ENCODE measurements around the gene ZNF296.

Gene ZNF296

DNA sequence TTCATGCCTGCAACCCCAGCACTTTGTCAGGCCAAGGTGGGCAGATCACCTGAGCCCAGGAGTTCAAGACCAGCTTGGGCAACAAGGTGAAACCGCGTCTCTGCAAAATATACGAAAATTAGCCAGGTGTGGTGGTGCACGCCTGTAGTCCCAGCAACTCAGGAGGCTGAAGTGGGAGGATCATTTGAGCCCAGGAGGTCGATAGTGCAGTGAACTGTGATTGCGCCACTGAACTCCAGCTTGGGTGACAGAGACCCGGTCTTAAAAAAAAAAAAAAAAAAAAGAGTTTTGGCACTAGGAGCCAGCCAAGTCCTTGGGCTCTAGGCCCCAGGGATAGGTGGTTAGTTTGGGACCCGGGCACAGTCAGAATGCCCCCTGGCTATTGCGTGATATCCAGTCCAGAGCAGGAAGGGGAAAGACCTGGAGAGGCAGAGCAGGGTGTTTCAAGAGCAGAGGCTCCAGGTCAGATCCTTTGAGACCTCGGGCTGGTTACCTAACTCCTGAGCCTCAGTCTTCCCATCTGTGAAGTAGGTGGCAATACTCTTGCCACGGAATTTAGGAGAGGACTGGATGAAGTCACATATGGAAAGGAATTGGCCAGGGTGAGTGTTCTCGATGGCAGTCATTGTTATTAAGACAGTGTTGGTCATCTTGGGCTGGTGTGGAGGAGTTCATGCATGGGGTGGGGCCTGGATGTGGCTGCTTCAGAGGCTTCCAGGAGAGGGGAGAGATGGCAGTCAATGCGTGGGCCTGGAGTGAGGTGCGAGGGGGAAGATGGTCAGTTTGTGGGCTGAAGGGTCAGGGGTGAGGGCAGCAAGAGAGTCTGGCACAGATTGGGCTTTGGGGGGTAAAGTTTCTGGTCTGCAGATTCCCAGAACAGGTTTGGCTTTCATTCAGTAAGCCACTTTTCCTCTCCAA is 19.5 kb upstream of the ZNF296 start:
- ATAC-seq = no peak
- TF ChIP-seq, protein P1, sequence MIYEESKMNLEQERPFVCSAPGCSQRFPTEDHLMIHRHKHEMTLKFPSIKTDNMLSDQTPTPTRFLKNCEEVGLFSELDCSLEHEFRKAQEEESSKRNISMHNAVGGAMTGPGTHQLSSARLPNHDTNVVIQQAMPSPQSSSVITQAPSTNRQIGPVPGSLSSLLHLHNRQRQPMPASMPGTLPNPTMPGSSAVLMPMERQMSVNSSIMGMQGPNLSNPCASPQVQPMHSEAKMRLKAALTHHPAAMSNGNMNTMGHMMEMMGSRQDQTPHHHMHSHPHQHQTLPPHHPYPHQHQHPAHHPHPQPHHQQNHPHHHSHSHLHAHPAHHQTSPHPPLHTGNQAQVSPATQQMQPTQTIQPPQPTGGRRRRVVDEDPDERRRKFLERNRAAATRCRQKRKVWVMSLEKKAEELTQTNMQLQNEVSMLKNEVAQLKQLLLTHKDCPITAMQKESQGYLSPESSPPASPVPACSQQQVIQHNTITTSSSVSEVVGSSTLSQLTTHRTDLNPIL (CRISPR knock-in tag; IDR thresholded peaks at IDR 0.05; ENCODE audit: low read depth) = no peak
- TF ChIP-seq PPARA (CRISPR knock-in tag; IDR thresholded peaks at IDR 0.05; ENCODE audit: borderline replicate concordance) (no peak), OSR1 (CRISPR knock-in tag; IDR thresholded peaks at IDR 0.05) (no peak), ZNF8 (CRISPR knock-in tag; IDR thresholded peaks at IDR 0.05) (no peak), SNAI2 (CRISPR knock-in tag; IDR thresholded peaks at IDR 0.05) (no peak), RARB (CRISPR knock-in tag; IDR thresholded peaks at IDR 0.05) (no peak), ARNTL (CRISPR knock-in tag; IDR thresholded peaks at IDR 0.05; ENCODE audit: borderline replicate concordance, low read depth) (no peak), TOX (CRISPR knock-in tag; IDR thresholded peaks at IDR 0.05; ENCODE audit: borderline replicate concordance) (no peak), ZC3H10 (CRISPR knock-in tag; IDR thresholded peaks at IDR 0.05) (no peak)
- TF ChIP-seq, protein P2, sequence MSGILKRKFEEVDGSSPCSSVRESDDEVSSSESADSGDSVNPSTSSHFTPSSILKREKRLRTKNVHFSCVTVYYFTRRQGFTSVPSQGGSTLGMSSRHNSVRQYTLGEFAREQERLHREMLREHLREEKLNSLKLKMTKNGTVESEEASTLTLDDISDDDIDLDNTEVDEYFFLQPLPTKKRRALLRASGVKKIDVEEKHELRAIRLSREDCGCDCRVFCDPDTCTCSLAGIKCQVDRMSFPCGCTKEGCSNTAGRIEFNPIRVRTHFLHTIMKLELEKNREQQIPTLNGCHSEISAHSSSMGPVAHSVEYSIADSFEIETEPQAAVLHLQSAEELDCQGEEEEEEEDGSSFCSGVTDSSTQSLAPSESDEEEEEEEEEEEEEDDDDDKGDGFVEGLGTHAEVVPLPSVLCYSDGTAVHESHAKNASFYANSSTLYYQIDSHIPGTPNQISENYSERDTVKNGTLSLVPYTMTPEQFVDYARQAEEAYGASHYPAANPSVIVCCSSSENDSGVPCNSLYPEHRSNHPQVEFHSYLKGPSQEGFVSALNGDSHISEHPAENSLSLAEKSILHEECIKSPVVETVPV (CRISPR knock-in tag; IDR thresholded peaks at IDR 0.05) = no peak
- TF ChIP-seq, protein P3, sequence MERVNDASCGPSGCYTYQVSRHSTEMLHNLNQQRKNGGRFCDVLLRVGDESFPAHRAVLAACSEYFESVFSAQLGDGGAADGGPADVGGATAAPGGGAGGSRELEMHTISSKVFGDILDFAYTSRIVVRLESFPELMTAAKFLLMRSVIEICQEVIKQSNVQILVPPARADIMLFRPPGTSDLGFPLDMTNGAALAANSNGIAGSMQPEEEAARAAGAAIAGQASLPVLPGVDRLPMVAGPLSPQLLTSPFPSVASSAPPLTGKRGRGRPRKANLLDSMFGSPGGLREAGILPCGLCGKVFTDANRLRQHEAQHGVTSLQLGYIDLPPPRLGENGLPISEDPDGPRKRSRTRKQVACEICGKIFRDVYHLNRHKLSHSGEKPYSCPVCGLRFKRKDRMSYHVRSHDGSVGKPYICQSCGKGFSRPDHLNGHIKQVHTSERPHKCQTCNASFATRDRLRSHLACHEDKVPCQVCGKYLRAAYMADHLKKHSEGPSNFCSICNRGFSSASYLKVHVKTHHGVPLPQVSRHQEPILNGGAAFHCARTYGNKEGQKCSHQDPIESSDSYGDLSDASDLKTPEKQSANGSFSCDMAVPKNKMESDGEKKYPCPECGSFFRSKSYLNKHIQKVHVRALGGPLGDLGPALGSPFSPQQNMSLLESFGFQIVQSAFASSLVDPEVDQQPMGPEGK (CRISPR knock-in tag; IDR thresholded peaks at IDR 0.05; ENCODE audit: borderline replicate concordance) = no peak

DNA sequence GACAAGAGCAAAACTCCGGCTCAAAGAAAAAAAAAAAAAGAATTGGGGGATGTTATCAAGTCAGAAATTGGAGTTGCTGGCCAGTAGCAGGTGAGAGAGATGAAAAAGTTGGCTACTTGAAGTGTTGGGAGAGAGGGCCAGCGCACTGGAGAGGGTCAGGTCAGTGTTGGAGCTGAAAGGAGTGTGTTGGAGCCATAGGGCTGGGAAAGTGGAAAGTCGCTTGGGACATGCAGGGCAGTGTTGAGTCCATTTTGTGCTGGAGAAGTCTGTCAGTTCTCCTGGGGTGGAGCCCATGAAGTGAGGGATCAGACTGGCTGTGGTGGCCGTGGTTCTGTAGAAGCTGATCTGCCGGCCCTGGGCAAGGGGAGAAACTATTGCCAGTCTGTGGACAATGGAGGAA is 18.4 kb upstream of the ZNF296 start:
- TF ChIP-seq, protein P4, sequence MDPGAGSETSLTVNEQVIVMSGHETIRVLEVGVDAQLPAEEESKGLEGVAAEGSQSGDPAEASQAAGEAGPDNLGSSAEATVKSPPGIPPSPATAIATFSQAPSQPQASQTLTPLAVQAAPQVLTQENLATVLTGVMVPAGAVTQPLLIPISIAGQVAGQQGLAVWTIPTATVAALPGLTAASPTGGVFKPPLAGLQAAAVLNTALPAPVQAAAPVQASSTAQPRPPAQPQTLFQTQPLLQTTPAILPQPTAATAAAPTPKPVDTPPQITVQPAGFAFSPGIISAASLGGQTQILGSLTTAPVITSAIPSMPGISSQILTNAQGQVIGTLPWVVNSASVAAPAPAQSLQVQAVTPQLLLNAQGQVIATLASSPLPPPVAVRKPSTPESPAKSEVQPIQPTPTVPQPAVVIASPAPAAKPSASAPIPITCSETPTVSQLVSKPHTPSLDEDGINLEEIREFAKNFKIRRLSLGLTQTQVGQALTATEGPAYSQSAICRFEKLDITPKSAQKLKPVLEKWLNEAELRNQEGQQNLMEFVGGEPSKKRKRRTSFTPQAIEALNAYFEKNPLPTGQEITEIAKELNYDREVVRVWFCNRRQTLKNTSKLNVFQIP (CRISPR knock-in tag; IDR thresholded peaks at IDR 0.05; ENCODE audit: borderline replicate concordance, low read depth) = no peak
- no peak for TF ChIP-seq TOX (CRISPR knock-in tag; IDR thresholded peaks at IDR 0.05; ENCODE audit: borderline replicate concordance)
- TF ChIP-seq, protein P2 (CRISPR knock-in tag; IDR thresholded peaks at IDR 0.05) = no peak
- TF ChIP-seq, protein P3 (CRISPR knock-in tag; IDR thresholded peaks at IDR 0.05; ENCODE audit: borderline replicate concordance) = no peak
- TF ChIP-seq ESRRG (CRISPR knock-in tag; IDR thresholded peaks at IDR 0.05) = no peak
- no peak for TF ChIP-seq BACH2 (CRISPR knock-in tag; IDR thresholded peaks at IDR 0.05; ENCODE audit: borderline replicate concordance)
- no peak for ATAC-seq

DNA sequence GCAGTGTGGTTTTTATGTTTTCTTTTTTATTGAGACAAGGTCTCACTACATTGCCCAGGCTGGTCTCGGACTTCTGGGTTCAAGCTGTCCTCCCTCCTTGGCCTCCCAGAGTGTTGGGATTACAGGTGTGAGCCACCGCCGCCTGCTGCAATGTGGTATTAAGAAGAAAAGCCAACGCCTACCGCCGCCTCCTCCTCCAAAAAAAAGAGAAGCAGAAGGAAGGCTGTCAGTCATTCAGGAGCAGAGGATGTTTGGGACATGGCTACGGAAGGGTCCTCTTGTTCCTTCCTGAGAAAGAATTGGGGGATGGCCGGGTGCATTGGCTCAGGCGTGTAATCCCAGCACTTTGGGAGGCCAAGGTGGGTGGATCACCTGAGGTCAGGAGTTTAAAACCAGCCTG is 17.9 kb upstream of the ZNF296 start:
- ATAC-seq = no peak
- TF ChIP-seq ZFP30 (CRISPR knock-in tag; IDR thresholded peaks at IDR 0.05) = no peak
- TF ChIP-seq CSDC2 (CRISPR knock-in tag; IDR thresholded peaks at IDR 0.05) = no peak
- TF ChIP-seq ZC3H10 (CRISPR knock-in tag; IDR thresholded peaks at IDR 0.05) = no peak
- TF ChIP-seq, protein P5, sequence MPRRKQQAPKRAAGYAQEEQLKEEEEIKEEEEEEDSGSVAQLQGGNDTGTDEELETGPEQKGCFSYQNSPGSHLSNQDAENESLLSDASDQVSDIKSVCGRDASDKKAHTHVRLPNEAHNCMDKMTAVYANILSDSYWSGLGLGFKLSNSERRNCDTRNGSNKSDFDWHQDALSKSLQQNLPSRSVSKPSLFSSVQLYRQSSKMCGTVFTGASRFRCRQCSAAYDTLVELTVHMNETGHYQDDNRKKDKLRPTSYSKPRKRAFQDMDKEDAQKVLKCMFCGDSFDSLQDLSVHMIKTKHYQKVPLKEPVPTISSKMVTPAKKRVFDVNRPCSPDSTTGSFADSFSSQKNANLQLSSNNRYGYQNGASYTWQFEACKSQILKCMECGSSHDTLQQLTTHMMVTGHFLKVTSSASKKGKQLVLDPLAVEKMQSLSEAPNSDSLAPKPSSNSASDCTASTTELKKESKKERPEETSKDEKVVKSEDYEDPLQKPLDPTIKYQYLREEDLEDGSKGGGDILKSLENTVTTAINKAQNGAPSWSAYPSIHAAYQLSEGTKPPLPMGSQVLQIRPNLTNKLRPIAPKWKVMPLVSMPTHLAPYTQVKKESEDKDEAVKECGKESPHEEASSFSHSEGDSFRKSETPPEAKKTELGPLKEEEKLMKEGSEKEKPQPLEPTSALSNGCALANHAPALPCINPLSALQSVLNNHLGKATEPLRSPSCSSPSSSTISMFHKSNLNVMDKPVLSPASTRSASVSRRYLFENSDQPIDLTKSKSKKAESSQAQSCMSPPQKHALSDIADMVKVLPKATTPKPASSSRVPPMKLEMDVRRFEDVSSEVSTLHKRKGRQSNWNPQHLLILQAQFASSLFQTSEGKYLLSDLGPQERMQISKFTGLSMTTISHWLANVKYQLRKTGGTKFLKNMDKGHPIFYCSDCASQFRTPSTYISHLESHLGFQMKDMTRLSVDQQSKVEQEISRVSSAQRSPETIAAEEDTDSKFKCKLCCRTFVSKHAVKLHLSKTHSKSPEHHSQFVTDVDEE (CRISPR knock-in tag; IDR thresholded peaks at IDR 0.05) = no peak
- no peak for TF ChIP-seq TCF4 (CRISPR knock-in tag; IDR thresholded peaks at IDR 0.05; ENCODE audit: borderline replicate concordance)
- TF ChIP-seq ESRRG (CRISPR knock-in tag; IDR thresholded peaks at IDR 0.05) = no peak
- TF ChIP-seq ZFP3 (CRISPR knock-in tag; IDR thresholded peaks at IDR 0.05) = no peak
- TF ChIP-seq, protein P2 (CRISPR knock-in tag; IDR thresholded peaks at IDR 0.05) = no peak

All from SK-N-SH treated with all-trans-retinoic acid at 6 μM for 48 hours (cell line).